Panc1 (cell line): ENCODE data around the gene EYA3.

Experiments
- CTCF ChIP-seq: fragments of 450-650 bp; IDR thresholded peaks from 2 replicates; pipeline ENCODE4 v1.5.1; 2017; ENCODE audit warnings: mild to moderate bottlenecking
- POLR2AphosphoS5 ChIP-seq: IDR thresholded peaks from 2 replicates; pipeline ENCODE4 v1.6.1; 2012; ENCODE audit warnings: mild to moderate bottlenecking, low read depth, low read length, moderate library complexity
- TCF7L2 ChIP-seq: IDR thresholded peaks from 2 replicates; pipeline ENCODE4 v1.6.1; 2011; ENCODE audit warnings: mild to moderate bottlenecking, low read depth, low read length, inconsistent platforms
- TF ChIP-seq, protein P1 (sequence below), 2 experiments: IDR thresholded peaks; 2 replicates each; pipeline ENCODE4 v1.6.1; 2011 to 2012; ENCODE audit warnings: low read depth in 2 of 2, control low read depth in 1 of 2, low read length in 1 of 2, mild to moderate bottlenecking in 1 of 2, moderate library complexity in 1 of 2; ENCODE audit not compliant: insufficient read depth in 1 of 2

- TF ChIP-seq CTCF (no peak), TCF7L2 (no peak), POLR2AphosphoS5 (no peak)
- TF ChIP-seq, protein P1, sequence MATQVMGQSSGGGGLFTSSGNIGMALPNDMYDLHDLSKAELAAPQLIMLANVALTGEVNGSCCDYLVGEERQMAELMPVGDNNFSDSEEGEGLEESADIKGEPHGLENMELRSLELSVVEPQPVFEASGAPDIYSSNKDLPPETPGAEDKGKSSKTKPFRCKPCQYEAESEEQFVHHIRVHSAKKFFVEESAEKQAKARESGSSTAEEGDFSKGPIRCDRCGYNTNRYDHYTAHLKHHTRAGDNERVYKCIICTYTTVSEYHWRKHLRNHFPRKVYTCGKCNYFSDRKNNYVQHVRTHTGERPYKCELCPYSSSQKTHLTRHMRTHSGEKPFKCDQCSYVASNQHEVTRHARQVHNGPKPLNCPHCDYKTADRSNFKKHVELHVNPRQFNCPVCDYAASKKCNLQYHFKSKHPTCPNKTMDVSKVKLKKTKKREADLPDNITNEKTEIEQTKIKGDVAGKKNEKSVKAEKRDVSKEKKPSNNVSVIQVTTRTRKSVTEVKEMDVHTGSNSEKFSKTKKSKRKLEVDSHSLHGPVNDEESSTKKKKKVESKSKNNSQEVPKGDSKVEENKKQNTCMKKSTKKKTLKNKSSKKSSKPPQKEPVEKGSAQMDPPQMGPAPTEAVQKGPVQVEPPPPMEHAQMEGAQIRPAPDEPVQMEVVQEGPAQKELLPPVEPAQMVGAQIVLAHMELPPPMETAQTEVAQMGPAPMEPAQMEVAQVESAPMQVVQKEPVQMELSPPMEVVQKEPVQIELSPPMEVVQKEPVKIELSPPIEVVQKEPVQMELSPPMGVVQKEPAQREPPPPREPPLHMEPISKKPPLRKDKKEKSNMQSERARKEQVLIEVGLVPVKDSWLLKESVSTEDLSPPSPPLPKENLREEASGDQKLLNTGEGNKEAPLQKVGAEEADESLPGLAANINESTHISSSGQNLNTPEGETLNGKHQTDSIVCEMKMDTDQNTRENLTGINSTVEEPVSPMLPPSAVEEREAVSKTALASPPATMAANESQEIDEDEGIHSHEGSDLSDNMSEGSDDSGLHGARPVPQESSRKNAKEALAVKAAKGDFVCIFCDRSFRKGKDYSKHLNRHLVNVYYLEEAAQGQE (IDR thresholded peaks at IDR 0.05; ENCODE audit: insufficient read depth in 1 of 2, low read depth in 2 of 2, low read length in 1 of 2), result no peak
These were observed 22.1 kb upstream of the EYA3 start for GRCh38 chr1:28110555-28110954.
